Measurements from ENCODE around the gene EPHA2. TPM values are rescaled to one million over a fixed set of nuclear protein-coding genes. Genes with fewer than 3 reads are reported as not detected.

EPHA2 gene
- total and polyA plus RNA-seq, 2 donors (not counting 3 experiments of a cell fraction or from before 2014, with no cell fraction given): 141 to 147 TPM

GRCh38 chr1:16137890-16138467, 17.9 kb downstream of the EPHA2 start:
- no peak overlapping the region for H3K9ac ChIP-seq (replicated peaks; ENCODE audit: extremely low read depth, insufficient read depth, low read length)
- intact Hi-C loops (cut with micrococcal nuclease) (no loop called here), dilution Hi-C loops (cut with MboI; ENCODE audit: extremely low pct_ligation_motif_present, low sequenced_read_pairs) (no loop called here)
- no peak overlapping the region for H3K27ac ChIP-seq (ENCODE audit: insufficient read depth, low read depth, low read length)
- DNase-seq (ENCODE audit: low read depth, low spot score) (no peak), FAIRE-seq (no peak)
- H3K4me1 ChIP-seq (ENCODE audit: control insufficient read depth, extremely low read depth, insufficient read depth, low read length): peaks cover 53% of the 10 kb centered on the region
- no peaks in the 10 kb centered on the region for H3K27me3 ChIP-seq (ENCODE audit: control insufficient read depth in 2 of 2, insufficient read depth in 2 of 2, low read length in 2 of 2)
- ChIA-PET POLR2A (interaction anchor here (0.6 kb wide), 1 partner anchor 37 kb away, joined by 3 read pairs; no protein-coding TSS in a partner anchor), CTCF (interaction anchor here (1.5 to 4.3 kb wide), 3 partner anchors 12 to 55 kb away, joined by 3 to 38 read pairs (median 27); no protein-coding TSS in a partner anchor)
- H4K20me1 ChIP-seq (replicated peaks; ENCODE audit: control insufficient read depth, extremely low read depth, insufficient read depth, low read length): no peaks in the 10 kb centered on the region
- no peak overlapping the region for H2AFZ ChIP-seq (ENCODE audit: low read depth, low read length)
- TF ChIP-seq FOS (IDR thresholded peaks at IDR 0.05; ENCODE audit: borderline replicate concordance, insufficient read depth, low read length) (no peak), MYC (IDR thresholded peaks at IDR 0.05; ENCODE audit: low read depth, low read length) (no peak), POLR2AphosphoS5 (IDR thresholded peaks at IDR 0.05; ENCODE audit: insufficient read depth, low read depth, low read length) (no peak), GATA2 (IDR thresholded peaks at IDR 0.05; ENCODE audit: insufficient read depth, insufficient read length, low read depth, low read length) (no peak), MAX (IDR thresholded peaks at IDR 0.05; ENCODE audit: insufficient read depth, insufficient read length) (no peak), CTCF (IDR thresholded peaks at IDR 0.05; ENCODE audit: extremely low read depth in 1 of 2, insufficient read depth in 1 of 2, low read depth in 1 of 2, low read length in 2 of 2) (no peak), JUN (IDR thresholded peaks at IDR 0.05; ENCODE audit: borderline replicate concordance, insufficient read depth, insufficient read length, low read depth) (no peak), POLR2A (IDR thresholded peaks at IDR 0.05; ENCODE audit: low read depth, low read length) (no peak), EZH2 (IDR thresholded peaks at IDR 0.05; ENCODE audit: borderline replicate concordance, low read depth, low read length, severe bottlenecking) (no peak)
- H3K79me2 ChIP-seq (ENCODE audit: control insufficient read depth, insufficient read depth, low read length): peaks cover 90% of the 10 kb centered on the region
- no peak overlapping the region for H3K4me2 ChIP-seq (ENCODE audit: insufficient read depth, low read length)
- no peak overlapping the region for H3K4me3 ChIP-seq (replicated peaks in 1 of 3; ENCODE audit: insufficient read depth in 1 of 3, low read depth in 1 of 3, low read length in 3 of 3)
- H3K9me3 ChIP-seq (replicated peaks; ENCODE audit: control insufficient read depth, insufficient read depth, low read length): no peaks in the 10 kb centered on the region
- BruUV-seq (replicated peaks): no TSS peak
- H3K36me3 ChIP-seq (ENCODE audit: control insufficient read depth in 2 of 2, extremely low read depth in 1 of 2, insufficient read depth in 2 of 2, low read length in 2 of 2): peaks cover 43 to 44% of the 10 kb centered on the region in 2 experiments
- no peaks in the 10 kb centered on the region for H3K9me1 ChIP-seq (replicated peaks; ENCODE audit: control insufficient read depth, extremely low read depth, insufficient read depth, low read length)

Measured in endothelial cell of umbilical vein (primary cell).